Urinary bladder (tissue), 4 donors: Measurements from ENCODE around the gene ARAP3. TPM values are rescaled to one million over a fixed set of nuclear protein-coding genes. Genes with fewer than 3 reads are reported as not detected.
"Not testable (repeated sequence)": the region's sequence is repeated elsewhere in the genome, so short reads cannot be mapped to it uniquely, and the experiment has no call there.

Source experiments
- DNase-seq: peaks from one replicate; pipeline ENCODE4 v3.0.0-alpha.2; 2015; ENCODE audit errors: extremely low spot score
- H3K27ac ChIP-seq: one replicate; pipeline ENCODE4 v1.5.1; 2013; ENCODE audit warnings: low read depth, mild to moderate bottlenecking, moderate library complexity
- H3K36me3 ChIP-seq: one replicate; pipeline ENCODE4 v1.6.1; 2013; ENCODE audit warnings: mild to moderate bottlenecking, moderate library complexity; ENCODE audit not compliant: insufficient read depth
- H3K4me1 ChIP-seq: one replicate; pipeline ENCODE4 v1.6.1; 2013; ENCODE audit warnings: mild to moderate bottlenecking, moderate library complexity; ENCODE audit not compliant: insufficient read depth
- H3K4me3 ChIP-seq: one replicate; pipeline ENCODE4 v1.5.1; 2013; ENCODE audit warnings: low read depth, low read length
- WGBS: extraction: QIAGEN DNeasy Blood & Tissue Kit; methylation state at CpG from one replicate; pipeline ENCODE4 v1.1.7; 2013; 5-methylcytosine and 5-hydroxymethylcytosine counted together
- polyA plus RNA-seq: library from polyadenylated mRNA; stranded (reverse); fragments of 200-250 nt; gene quantifications from one replicate; pipeline ENCODE4 v1.2.3, GENCODE V29; 2013
- total RNA-seq: library from RNA; depleted of rRNA; stranded (reverse); fragments of >200 nt; gene quantifications from one replicate; pipeline ENCODE4 v1.2.3, GENCODE V29; 2014
- donor health status: healthy with polysubstance abuse.
- donor health status: healthy.

Gene ARAP3, protein sequence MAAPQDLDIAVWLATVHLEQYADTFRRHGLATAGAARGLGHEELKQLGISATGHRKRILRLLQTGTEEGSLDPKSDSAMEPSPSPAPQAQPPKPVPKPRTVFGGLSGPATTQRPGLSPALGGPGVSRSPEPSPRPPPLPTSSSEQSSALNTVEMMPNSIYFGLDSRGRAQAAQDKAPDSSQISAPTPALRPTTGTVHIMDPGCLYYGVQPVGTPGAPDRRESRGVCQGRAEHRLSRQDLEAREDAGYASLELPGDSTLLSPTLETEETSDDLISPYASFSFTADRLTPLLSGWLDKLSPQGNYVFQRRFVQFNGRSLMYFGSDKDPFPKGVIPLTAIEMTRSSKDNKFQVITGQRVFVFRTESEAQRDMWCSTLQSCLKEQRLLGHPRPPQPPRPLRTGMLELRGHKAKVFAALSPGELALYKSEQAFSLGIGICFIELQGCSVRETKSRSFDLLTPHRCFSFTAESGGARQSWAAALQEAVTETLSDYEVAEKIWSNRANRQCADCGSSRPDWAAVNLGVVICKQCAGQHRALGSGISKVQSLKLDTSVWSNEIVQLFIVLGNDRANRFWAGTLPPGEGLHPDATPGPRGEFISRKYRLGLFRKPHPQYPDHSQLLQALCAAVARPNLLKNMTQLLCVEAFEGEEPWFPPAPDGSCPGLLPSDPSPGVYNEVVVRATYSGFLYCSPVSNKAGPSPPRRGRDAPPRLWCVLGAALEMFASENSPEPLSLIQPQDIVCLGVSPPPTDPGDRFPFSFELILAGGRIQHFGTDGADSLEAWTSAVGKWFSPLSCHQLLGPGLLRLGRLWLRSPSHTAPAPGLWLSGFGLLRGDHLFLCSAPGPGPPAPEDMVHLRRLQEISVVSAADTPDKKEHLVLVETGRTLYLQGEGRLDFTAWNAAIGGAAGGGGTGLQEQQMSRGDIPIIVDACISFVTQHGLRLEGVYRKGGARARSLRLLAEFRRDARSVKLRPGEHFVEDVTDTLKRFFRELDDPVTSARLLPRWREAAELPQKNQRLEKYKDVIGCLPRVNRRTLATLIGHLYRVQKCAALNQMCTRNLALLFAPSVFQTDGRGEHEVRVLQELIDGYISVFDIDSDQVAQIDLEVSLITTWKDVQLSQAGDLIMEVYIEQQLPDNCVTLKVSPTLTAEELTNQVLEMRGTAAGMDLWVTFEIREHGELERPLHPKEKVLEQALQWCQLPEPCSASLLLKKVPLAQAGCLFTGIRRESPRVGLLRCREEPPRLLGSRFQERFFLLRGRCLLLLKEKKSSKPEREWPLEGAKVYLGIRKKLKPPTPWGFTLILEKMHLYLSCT (N-terminal part only)
- total RNA-seq (9.8 TPM), polyA plus RNA-seq (11.7 TPM)

DNA sequence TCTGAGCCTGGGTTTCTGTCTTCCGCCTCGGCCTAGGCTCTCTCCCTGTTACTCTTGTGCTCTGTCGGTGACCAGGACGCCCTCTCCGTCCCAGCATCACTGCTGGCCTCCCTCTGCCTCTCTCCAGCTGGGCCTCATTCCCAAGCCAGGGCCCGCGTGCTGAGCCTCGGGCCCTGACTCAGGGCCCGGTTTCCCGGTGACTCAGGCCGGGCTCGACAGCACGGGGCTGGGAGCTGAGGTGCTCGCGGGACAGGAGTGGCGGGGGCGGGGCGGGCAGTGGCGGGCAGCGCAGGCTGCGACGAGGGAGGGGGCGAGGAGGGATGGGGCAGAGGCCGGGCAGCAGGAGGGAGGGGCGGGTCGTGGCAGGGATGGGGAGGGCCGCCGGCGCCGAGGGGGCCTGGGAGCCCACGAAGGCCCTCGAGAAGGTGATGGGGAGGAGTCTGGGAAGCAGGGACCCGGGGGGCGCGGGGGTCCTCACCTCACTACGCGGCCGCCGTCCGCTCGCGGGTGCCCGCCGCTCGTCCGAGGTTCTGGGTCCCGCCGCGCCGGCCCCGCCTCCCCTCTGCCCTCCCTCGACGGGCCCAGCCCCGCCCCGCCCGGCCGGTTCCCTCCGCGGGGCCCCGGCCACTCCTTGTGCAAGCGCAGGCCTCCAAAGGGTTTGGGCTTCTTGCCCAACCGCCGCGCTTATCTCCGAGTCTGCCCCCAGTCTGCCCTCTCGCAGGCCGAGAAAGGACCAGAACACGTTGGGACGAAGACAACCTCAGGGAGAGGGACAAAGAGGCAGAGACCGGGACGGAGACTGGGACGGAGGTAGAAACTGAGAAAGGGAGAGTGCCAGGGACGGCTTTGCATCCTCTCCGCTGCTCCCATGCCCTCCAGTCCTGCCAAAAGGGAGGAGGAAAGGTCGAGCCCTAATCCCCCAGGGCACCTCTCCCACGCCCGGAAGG is at the start of gene ARAP3:
ARAP3 (minus strand) TSS at position 536 of the 947 bp plus-strand sequence. CDS start 1,744 bp downstream, outside the sequence.
- H3K4me3 ChIP-seq = peak within 1 kb of the TSS; percentile 43
- no peak for DNase-seq
- WGBS = 3% methylated on average over 76 of the region's 77 CpGs
- peak within 1 kb of the TSS; percentile 84 for H3K27ac ChIP-seq
- no peaks in the 10 kb centered on the region for H3K4me1 ChIP-seq
- H3K36me3 ChIP-seq = no peaks in the 10 kb centered on the region

DNA sequence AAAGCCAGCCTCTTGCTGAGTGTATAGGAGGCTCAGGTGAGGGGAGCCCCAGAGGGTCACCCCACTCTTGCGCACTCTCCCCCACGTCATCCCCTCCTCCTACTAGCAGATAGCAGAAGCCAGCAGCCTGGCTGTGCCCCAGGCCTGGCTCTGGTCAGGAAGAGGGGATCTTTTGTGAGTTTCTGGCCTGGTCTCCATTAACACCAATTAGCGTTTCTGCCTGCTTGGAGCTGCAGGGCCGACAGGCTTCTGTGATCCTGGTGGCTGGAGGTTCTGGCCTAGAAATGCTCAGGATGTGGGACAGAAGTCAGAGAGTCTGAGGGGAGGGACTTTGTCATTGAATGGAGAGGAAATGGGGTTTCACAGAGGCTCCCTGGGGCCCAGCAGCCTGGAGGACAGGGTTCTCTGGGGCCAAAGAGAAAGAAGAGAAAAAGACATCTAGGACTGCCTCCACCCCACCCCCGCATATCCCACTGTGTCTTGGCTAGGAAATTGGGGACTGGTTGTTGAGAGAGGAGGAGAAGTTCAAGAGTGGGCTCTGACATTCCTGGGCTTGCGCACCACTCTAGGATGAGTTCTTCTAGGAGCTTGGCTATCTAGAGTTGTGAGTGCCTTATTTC is 47.5 kb upstream of the ARAP3 start:
- Histone ChIP-seq H3K4me3 (no peak overlapping the region), H3K4me1 (no peaks in the 10 kb centered on the region), H3K27ac (no peak overlapping the region), H3K36me3 (no peaks in the 10 kb centered on the region)
- WGBS = 57% methylated on average over 6 of the region's 6 CpGs
- no peak for DNase-seq

DNA sequence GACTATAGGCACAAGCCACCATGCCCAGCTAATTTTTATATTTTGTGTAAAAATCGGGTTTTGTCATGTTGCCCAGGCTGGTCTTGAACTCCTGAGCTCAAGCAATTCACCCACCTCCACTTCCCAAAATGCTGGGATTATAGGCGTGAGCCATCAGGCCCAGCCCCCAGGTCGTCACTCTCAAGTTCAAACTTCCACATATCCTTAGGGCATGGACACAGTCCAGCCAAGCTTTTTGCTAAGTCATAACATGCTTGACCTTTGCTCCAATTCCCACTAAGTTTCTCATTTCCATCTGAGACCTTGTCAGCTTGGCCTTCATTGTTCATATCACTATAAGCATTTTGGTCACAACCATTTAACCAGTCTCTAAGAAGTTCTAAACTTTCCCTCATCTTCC is 43.9 kb upstream of the ARAP3 start:
- no peak overlapping the region for H3K4me3 ChIP-seq
- WGBS = 52% methylated on average over 3 of the region's 3 CpGs
- H3K36me3 ChIP-seq = no peaks in the 10 kb centered on the region
- no peak for DNase-seq
- no peak overlapping the region for H3K27ac ChIP-seq
- H3K4me1 ChIP-seq = no peaks in the 10 kb centered on the region

DNA sequence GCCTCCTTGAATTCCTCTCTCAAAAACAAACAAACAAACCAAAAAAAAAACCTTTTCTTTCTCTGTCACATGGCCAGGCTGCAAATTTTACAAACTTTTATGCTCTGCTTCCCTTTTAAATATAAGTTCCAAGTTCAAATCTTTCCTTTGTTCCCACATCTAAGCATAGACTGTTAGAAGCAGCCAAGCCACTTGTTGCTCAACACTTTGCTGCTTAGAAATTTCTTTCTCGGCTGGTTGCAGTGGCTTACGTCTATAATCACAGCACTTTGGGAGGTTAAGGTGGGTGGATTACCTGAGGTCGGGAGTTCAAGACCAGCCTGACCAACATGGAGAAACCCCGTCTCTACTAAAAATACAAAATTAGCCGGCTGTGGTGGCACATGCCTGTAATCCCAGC is 43.1 kb upstream of the ARAP3 start:
- not testable (repeated sequence) for H3K36me3 ChIP-seq, H3K4me3 ChIP-seq, DNase-seq, H3K4me1 ChIP-seq, H3K27ac ChIP-seq
- 82% methylated on average over 5 of the region's 5 CpGs for WGBS

DNA sequence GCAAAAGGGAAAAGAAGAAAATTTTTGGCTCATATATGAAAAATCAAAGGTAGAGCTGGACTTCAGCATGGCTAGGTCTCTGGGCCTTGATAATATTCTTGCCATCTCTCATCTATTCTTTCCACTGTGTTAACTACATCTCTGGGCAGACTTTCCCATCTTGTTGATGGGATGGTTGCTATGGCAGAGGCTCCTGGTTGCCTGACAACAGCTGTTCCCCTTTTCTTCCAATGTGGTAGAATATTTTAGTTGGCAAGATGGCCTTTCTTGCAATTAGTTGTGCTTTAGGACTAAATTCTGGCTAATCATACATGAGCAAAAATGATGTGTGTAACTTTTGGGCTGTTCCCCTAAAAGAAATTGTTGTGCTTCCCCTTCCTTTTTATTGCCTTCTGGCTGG is 40.2 kb upstream of the ARAP3 start:
- DNase-seq = no peak
- Histone ChIP-seq H3K4me3 (no peak overlapping the region), H3K4me1 (no peaks in the 10 kb centered on the region), H3K27ac (no peak overlapping the region), H3K36me3 (no peaks in the 10 kb centered on the region)

DNA sequence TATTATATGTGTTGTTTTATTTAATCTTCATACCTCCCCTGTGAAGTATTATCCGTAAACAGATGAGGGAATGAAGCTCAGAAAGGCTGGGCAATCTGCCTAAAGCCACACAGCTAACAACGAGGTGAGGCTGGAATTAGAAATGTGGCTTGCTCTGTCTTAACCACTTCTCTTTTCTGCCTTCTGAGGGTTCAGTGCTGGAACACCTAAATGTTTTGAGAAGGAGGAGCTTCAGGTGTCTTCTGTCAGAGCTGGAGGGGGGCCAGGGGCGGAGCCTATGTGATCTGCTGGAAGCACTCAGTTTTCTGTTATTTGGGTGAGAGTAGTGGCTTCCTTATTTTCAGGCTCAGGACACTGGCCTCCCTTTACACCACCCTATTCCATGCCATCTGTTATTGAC is 35.0 kb upstream of the ARAP3 start:
- Histone ChIP-seq H3K4me1 (no peaks in the 10 kb centered on the region), H3K36me3 (no peaks in the 10 kb centered on the region), H3K4me3 (no peak overlapping the region), H3K27ac (no peak overlapping the region)
- 58% methylated on average over 3 of the region's 3 CpGs for WGBS
- no peak for DNase-seq

DNA sequence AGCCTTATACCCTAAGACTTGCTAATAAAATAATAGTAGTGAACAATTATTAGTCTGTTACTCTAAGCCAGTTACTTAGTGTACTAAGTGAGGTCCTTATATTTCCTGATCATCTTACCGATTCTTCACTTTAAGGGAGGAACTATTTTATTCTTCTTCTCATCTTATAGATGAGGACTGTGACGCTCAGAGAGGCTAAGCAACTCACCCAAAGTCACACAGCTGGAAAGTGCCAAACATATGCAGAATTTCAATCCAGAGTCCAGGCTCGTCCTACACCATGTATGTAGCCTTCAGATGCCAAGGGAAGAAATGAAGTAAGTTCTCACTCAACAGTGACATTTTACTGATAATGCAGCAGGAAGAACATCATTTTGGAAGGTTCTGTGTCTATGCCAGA is 34.4 kb upstream of the ARAP3 start:
- Histone ChIP-seq H3K27ac (no peak overlapping the region), H3K36me3 (no peaks in the 10 kb centered on the region), H3K4me1 (no peaks in the 10 kb centered on the region), H3K4me3 (no peak overlapping the region)
- no peak for DNase-seq
- WGBS = 78% methylated on average over 3 of the region's 3 CpGs

DNA sequence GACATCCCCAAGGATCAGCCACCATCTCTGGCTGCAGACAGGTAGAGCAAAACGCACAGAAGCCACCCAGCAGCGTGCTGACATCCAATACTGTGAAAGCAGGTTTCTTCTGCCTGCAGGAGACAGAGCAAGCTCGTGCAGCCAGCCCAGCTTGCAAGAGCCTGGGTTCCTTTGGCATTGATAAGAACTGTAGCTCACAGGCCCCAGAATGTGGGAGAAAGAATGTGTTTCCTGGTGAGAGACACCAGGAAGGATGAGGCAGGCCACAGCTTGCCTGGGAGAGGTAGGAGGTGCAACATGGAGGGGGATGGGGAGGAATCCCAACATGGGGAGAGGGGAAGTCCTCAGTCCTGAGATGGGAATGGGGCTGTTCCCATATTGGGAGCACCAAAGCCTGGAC is 34.0 kb upstream of the ARAP3 start:
- H3K4me1 ChIP-seq = no peaks in the 10 kb centered on the region
- no peak for DNase-seq
- H3K36me3 ChIP-seq = no peaks in the 10 kb centered on the region
- no peak overlapping the region for H3K4me3 ChIP-seq
- H3K27ac ChIP-seq = no peak overlapping the region
- 31% methylated on average over 3 of the region's 3 CpGs for WGBS

DNA sequence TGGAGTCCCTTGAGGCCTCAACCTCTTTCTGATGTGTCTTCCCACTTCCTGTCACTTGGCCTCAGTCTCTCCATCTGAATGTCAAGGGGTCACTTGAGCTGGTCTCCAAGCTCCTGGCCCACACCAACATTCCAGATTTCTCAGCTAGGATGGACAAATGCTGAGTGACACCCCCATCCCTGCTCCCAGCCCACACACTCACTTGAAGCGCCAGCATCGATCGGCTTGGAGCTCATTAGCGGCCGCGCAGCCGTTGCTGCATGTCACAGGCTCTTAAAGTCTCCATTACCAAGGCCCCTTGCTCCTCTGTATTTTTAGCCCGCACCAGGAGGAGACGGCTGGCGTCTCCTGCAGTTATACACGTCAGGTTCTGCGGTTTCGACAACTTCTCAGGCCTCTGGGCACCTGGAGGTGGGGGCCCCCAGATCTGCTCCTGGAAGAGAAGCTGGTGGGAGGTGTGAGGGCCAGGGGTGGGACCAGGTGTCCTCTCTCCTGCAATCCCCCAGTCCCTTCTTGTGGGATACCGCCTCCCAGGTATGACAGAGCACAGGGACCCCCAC is 33.4 kb upstream of the ARAP3 start:
- H3K4me1 ChIP-seq = no peaks in the 10 kb centered on the region
- no peak overlapping the region for H3K27ac ChIP-seq
- H3K36me3 ChIP-seq = no peaks in the 10 kb centered on the region
- no peak for DNase-seq
- no peak overlapping the region for H3K4me3 ChIP-seq
- WGBS = 59% methylated on average over 14 of the region's 14 CpGs

DNA sequence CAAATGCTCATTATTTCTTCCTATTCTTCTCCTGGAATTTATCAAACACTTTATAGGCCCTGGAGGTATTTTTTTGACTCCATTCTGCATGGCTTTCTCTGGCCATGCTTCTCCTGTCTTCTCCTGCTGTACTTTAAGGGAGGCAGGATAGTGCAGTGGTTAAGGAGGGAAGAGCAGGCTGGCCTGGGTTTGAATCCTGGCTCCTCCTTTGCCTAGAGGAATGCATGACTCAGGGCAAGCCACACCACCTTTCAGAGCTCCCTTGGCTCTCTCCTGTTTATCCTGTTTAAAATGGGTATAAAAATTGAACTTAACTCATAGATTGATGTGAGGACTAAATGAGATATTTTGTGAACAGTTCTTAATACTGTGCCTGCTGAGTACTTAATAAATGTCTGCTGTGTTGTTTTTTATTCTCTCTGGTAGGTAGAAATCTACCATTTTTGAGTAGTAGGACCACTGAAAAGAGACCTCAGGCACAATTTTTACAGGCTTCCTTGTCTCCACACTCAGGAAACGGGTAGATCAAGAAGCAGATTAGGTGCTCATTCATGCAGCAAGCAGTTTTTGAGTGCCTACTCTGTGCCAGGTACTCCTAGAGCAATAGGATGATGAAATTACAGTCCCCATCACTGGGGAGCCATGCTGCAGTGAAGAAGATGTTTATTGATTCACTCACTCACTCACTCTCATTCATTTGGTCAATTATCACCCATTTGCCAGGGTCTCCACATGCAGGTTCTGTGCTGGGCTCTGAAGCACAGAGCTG is 32.7 kb upstream of the ARAP3 start:
- WGBS = 45% methylated on average over 1 of the region's 1 CpG
- no peak for DNase-seq
- Histone ChIP-seq H3K4me1 (no peaks in the 10 kb centered on the region), H3K4me3 (no peak overlapping the region), H3K27ac (no peak overlapping the region), H3K36me3 (no peaks in the 10 kb centered on the region)

DNA sequence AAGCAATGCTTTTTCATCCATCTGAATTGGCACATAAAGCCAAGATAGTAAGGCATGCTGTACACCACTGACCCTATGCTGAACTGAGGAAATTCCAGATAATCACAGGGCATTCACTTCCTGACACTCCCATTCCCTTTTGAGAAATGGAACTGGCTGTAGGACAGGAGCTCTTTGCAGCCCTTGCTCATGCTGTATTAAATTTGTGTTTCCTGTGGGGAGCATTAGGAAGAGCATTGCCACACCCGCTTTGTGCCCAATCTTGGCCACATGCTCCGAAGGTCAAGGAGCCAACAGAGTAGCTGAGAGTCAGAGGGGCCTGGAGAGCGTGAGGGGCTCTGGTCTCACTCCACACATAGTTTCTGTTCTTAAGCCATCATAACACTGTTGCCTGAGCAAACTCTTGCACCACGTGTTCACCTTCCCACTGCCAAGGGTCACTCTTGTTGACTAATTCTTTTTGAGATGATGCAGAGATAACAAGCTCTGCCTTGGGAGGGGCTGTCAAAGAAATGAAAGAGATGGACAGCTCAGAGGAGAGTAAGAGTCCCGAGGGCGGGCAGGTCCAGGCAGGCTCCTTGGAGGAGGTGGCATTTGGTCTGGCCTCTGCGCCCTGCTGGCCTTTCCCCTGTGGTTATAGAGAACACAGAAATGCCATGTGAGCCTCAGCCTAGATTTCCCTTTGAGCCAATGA is 31.7 kb upstream of the ARAP3 start:
- WGBS = 62% methylated on average over 7 of the region's 7 CpGs
- no peak for DNase-seq
- Histone ChIP-seq H3K4me1 (no peaks in the 10 kb centered on the region), H3K36me3 (no peaks in the 10 kb centered on the region), H3K4me3 (no peak overlapping the region), H3K27ac (no peak overlapping the region)
